ENCODE data around the gene CHRDL1. TPM values are rescaled to one million over a fixed set of nuclear protein-coding genes. Genes with fewer than 3 reads are reported as not detected.

CHRDL1 gene
- total RNA-seq, 2 experiments from 2014 or later: not detected

DNA sequence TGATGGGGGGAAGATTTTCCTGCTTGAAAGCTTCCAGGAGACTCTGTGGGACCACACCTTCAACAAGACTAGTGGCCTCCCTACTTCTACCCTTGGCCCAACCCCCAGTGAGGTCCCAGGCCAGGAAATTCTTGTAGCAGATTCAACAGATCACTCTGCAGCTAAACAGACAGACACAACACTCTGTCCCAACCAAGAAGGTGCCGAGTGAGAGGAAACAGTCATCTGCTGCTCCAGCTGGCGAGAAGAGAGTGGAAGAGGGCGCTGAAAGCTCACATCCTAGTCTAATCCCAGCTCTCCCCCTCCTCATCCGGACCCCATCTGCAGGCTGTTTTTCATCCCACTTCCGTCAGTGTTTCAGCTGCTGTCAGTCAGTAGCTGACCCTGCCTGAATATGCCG is 63.4 kb downstream of the CHRDL1 start:
- Mint-ChIP-seq H3K4me3 (no peak overlapping the region), H3K4me1 (no peaks in the 10 kb centered on the region), H3K36me3 (ENCODE audit: low read depth) (no peaks in the 10 kb centered on the region), H3K27ac (no peak overlapping the region), H3K27me3 (no peaks in the 10 kb centered on the region), H3K9me3 (no peaks in the 10 kb centered on the region)
- POLR2A ChIA-PET: no interaction called here
- CTCF ChIA-PET: no interaction called here
- no peak for DNase-seq

DNA sequence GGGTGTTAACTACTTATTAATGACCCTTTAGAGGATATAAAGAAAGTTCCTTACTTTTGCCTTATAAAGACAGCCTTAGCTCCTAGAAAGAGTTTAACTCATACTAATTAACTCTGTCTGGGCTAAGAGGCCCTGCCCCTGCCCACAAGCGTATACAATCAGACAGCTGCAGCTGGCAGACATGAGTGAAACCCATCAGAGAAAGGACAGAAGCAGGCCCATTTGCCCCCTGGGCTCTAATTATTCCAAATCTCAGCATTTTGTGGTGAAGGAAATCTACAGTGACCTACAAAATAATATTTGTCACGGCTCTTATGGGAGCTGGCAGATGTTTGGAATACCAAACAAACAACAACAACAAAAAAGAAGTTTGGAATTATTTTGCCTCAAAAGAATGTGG is 71.8 kb downstream of the CHRDL1 start:
- no peaks in the 10 kb centered on the region for H3K4me1 Mint-ChIP-seq
- H3K36me3 Mint-ChIP-seq (ENCODE audit: low read depth): no peaks in the 10 kb centered on the region
- no peaks in the 10 kb centered on the region for H3K27me3 Mint-ChIP-seq
- CTCF ChIA-PET: no interaction called here
- POLR2A ChIA-PET: no interaction called here
- H3K27ac Mint-ChIP-seq: no peak overlapping the region
- no peaks in the 10 kb centered on the region for H3K9me3 Mint-ChIP-seq
- H3K4me3 Mint-ChIP-seq: no peak overlapping the region
- DNase-seq: no peak

DNA sequence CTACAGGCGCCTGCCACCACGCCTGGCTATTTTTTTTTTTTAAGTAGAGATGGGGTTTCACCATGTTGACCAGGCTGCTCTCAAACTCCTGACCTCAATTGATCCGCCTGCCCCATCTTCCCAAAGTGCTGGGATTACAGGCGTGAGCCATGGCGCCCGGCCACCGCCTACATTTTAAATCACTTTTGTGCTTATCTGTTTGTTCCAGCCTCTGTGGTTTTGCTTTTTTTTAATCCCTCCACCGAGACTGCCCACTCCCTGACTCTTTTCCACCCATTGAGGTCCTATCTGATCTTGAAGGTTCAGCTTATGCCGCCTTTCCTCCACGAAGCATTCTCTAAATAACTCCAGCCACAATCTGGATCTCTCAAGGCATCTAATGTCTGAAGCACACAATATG is 73.5 kb downstream of the CHRDL1 start:
- CTCF ChIA-PET: no interaction called here
- H3K9me3 Mint-ChIP-seq: no peaks in the 10 kb centered on the region

DNA sequence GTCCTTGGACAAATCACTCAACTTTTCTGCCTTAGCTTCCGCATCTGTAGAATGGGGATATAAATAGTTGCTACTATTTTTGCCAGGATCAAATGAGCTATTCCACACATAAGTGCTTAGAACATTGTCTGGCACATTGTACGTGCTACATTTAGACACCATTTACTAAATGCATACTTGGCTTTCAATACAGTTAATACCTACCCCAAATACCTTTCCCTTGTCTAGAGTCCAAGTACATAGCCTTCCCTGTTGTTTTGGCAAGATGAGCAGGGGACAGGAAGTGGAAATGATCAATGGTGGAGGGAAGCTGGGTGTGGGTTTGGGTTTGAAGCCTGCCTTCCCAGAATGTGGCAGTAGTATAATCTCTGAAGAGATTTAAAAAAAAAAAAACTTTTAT is 82.0 kb downstream of the CHRDL1 start:
- no peak for DNase-seq
- H3K36me3 Mint-ChIP-seq (ENCODE audit: low read depth): no peaks in the 10 kb centered on the region
- H3K4me1 Mint-ChIP-seq: no peaks in the 10 kb centered on the region
- H3K9me3 Mint-ChIP-seq: no peaks in the 10 kb centered on the region
- no peak overlapping the region for H3K4me3 Mint-ChIP-seq
- POLR2A ChIA-PET: no interaction called here
- H3K27ac Mint-ChIP-seq: no peak overlapping the region
- no peaks in the 10 kb centered on the region for H3K27me3 Mint-ChIP-seq
- CTCF ChIA-PET: no interaction called here

More for the DNA sequence above, 73.5 kb downstream of the CHRDL1 start:
- Mint-ChIP-seq H3K27me3 (no peaks in the 10 kb centered on the region), H3K4me1 (no peaks in the 10 kb centered on the region), H3K27ac (no peak overlapping the region), H3K4me3 (no peak overlapping the region), H3K36me3 (ENCODE audit: low read depth) (no peaks in the 10 kb centered on the region)
- POLR2A ChIA-PET: no interaction called here
- no peak for DNase-seq

DNA sequence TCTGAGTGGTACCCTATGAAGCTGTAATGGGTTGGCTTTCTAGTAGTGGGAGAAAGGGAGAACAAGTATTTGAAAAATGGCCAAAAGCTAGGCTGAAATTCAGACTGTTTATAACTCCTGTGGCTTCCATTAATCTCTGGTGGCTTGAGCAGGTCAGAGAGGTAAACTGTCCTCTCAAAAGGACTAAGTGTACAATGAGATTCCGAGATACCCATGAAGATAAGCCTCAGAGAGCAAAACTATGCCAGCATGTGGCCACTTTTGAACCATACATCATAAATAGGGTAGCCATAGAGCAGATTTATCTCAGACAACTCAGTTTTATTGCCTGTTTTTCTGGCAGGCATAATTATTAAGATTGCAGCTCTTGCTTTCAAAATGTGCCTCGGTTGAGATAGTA is 89.2 kb downstream of the CHRDL1 start:
- DNase-seq: no peak
- Mint-ChIP-seq H3K27ac (no peak overlapping the region), H3K36me3 (ENCODE audit: low read depth) (no peaks in the 10 kb centered on the region), H3K27me3 (no peaks in the 10 kb centered on the region), H3K4me1 (no peaks in the 10 kb centered on the region), H3K4me3 (no peak overlapping the region), H3K9me3 (no peaks in the 10 kb centered on the region)
- POLR2A ChIA-PET: no interaction called here
- CTCF ChIA-PET: no interaction called here

DNA sequence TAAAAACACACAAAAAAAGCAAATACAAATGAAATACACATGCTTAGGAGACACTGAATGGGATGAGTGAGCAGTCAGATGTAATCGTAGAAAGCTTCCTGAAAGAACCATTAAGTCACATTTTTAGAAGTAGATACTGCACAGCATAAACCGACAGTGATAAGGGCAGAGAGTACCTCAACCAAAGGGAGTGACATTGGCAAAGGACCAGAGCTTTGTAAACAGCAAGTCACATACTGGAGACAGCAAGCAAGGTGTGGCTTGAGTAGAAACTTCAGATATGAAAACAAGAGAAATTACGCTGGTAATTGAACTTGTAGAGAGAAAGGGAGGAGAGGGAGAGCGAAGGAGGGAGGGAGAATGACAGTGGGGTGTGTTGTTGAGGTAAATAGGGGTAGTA is 92.0 kb downstream of the CHRDL1 start:
- no peak for DNase-seq
- CTCF ChIA-PET: no interaction called here
- POLR2A ChIA-PET: no interaction called here
- Mint-ChIP-seq H3K27me3 (no peaks in the 10 kb centered on the region), H3K4me1 (no peaks in the 10 kb centered on the region), H3K9me3 (no peaks in the 10 kb centered on the region), H3K27ac (no peak overlapping the region), H3K36me3 (ENCODE audit: low read depth) (no peaks in the 10 kb centered on the region), H3K4me3 (no peak overlapping the region)

DNA sequence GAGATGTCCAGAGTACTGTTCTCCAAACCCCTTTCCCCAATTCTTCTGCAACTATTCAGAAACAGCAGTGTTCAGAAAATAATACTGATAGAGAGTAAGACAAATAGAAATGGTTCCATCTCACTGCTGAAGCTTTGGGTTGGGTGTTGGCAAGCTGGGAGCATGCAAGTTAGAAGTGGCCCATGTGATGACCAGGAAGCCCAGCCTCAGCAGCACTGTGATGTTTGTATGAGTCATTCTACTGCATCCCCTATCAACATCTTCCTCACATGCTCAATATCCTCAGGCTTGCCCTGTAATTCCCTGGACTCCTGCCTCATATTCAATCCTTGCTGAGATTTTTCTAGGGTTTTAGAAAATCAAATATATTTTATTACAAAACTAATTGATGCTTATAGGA is 96.5 kb downstream of the CHRDL1 start:
- no peak for DNase-seq
- Mint-ChIP-seq H3K36me3 (ENCODE audit: low read depth) (no peaks in the 10 kb centered on the region), H3K27ac (no peak overlapping the region), H3K9me3 (no peaks in the 10 kb centered on the region), H3K27me3 (no peaks in the 10 kb centered on the region), H3K4me1 (no peaks in the 10 kb centered on the region), H3K4me3 (no peak overlapping the region)
- CTCF ChIA-PET: no interaction called here
- POLR2A ChIA-PET: no interaction called here

DNA sequence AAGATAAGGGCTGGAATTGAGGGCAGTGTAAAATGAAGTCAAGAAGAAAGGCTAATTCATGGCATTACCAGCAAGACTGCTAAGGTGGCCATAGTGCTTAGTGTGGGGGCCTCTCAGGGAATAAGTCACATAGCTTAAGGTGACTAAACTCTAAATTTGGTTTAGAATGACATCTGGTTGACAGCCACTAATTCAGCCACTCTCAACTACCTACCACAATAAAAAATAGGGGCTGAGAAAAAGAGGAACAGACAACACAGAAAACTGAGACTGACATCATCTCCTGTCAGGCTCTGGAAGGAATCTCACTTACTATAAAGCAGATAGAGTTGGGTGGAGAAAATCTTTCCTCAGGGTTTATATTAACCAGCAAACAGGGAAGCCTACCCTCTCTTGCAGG is 96.9 kb downstream of the CHRDL1 start:
- CTCF ChIA-PET: no interaction called here
- H3K4me3 Mint-ChIP-seq: no peak overlapping the region
- H3K27me3 Mint-ChIP-seq: no peaks in the 10 kb centered on the region
- POLR2A ChIA-PET: no interaction called here
- H3K9me3 Mint-ChIP-seq: no peaks in the 10 kb centered on the region
- DNase-seq: no peak
- no peaks in the 10 kb centered on the region for H3K36me3 Mint-ChIP-seq (ENCODE audit: low read depth)
- H3K4me1 Mint-ChIP-seq: no peaks in the 10 kb centered on the region
- no peak overlapping the region for H3K27ac Mint-ChIP-seq

DNA sequence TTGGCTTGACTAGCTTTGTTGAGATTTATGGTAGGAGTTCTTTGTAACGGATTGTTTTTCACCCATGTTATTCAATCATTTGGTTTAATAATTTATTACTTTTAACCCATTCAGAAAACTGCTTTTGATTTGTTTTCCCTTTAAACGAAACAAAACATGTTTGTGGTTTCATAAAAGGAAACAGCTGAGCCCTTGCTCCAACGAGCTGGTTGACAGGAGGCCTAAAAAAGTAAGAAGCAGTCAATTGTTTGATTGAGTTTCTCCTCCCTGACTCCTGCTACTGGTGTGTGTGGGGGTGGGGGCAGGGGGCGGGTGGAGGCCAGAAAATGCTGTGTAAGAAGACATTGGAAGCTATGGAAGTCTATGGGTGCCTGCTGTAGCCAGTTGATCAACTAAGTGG is 102.8 kb downstream of the CHRDL1 start:
- H3K4me1 Mint-ChIP-seq: no peaks in the 10 kb centered on the region
- POLR2A ChIA-PET: no interaction called here
- H3K27ac Mint-ChIP-seq: no peak overlapping the region
- H3K36me3 Mint-ChIP-seq (ENCODE audit: low read depth): no peaks in the 10 kb centered on the region
- CTCF ChIA-PET: no interaction called here
- H3K27me3 Mint-ChIP-seq: no peaks in the 10 kb centered on the region
- no peak for DNase-seq
- H3K4me3 Mint-ChIP-seq: no peak overlapping the region
- no peaks in the 10 kb centered on the region for H3K9me3 Mint-ChIP-seq

DNA sequence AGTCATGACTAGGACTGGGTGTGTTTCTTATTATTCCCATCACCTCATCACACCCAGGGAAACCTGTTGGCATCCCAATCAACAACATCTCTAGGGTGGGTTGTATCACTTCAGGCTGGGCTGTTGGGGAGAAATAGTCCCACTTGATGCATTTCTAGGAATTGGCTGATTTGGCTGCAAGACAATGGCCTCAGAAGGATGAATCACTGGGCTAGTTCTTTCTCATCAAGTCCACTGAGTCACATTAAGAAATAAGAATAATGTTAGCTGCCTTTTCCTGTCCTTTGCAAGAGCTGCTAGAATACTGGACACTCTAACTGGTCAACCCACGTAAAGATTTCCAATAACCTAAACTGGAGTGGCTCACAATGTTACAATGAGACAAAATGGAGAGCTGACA is 104.2 kb downstream of the CHRDL1 start:
- H3K4me3 Mint-ChIP-seq: no peak overlapping the region
- CTCF ChIA-PET: no interaction called here
- no peaks in the 10 kb centered on the region for H3K9me3 Mint-ChIP-seq
- H3K27ac Mint-ChIP-seq: no peak overlapping the region
- H3K4me1 Mint-ChIP-seq: no peaks in the 10 kb centered on the region
- POLR2A ChIA-PET: no interaction called here
- no peak for DNase-seq
- H3K36me3 Mint-ChIP-seq (ENCODE audit: low read depth): no peaks in the 10 kb centered on the region
- no peaks in the 10 kb centered on the region for H3K27me3 Mint-ChIP-seq

DNA sequence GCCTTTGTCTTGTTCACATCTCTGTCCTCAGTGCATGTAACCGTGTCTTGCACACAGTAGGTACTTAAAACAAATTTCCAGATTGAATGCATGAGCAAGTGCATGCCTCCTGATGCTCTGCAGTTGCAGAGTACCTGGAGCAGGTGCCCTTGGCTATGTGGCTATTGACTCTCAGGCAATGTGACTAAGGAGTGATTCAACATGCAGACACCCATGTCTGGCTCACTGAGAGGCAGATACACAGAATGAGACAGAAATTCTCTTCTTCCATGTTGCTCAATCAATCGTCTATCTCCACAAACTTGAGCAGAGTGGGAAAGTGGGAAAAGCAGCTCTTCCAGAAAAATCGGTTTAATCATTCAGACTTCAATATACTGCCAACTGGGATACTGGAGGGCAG is 111.0 kb downstream of the CHRDL1 start:
- Mint-ChIP-seq H3K4me3 (no peak overlapping the region), H3K27ac (no peak overlapping the region), H3K27me3 (no peaks in the 10 kb centered on the region), H3K9me3 (no peaks in the 10 kb centered on the region), H3K4me1 (no peaks in the 10 kb centered on the region), H3K36me3 (ENCODE audit: low read depth) (no peaks in the 10 kb centered on the region)
- no peak for DNase-seq
- ChIA-PET CTCF (no interaction called here), POLR2A (no interaction called here)

DNA sequence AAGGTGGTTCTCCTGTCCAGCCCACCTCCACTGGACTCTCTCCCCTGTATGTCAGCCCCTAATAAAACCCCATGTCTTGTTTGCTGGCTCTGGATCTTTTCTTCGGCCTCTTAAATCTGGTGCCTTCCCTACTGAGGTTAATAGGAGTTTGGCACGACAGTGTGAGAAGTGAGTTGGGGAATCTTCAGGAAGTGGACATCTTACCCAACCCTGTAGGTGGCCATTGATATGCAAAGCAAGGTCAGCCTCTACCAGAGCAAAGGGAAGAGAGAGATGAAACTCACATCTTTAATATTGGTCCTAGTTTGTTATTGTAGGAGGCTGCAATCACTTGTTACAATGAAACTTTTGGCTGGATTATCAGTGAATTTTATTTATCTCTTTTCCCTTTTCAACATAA is 111.7 kb downstream of the CHRDL1 start:
- Mint-ChIP-seq H3K4me1 (no peaks in the 10 kb centered on the region), H3K27me3 (no peaks in the 10 kb centered on the region), H3K27ac (no peak overlapping the region), H3K9me3 (no peaks in the 10 kb centered on the region), H3K36me3 (ENCODE audit: low read depth) (no peaks in the 10 kb centered on the region), H3K4me3 (no peak overlapping the region)
- DNase-seq: no peak
- ChIA-PET CTCF (no interaction called here), POLR2A (no interaction called here)

DNA sequence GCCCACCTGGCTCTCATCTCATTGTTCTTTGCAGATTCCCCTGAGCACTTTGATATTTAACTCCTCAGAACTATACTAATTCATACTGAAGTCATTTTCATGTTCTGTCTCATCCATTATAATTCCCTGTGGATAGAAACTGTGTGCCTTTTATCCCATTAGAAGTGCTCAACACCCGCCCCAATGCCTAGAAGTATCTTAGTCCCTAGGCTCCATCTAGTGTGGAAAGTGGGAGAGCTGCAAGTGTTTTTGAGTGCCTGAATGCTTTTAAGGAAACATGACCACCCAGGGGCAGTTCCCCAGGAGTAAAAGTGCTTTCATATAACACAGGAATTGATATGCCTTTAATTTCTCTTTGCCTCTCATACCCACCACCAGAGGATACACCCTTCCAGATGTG is 117.0 kb downstream of the CHRDL1 start:
- H3K9me3 Mint-ChIP-seq: no peaks in the 10 kb centered on the region
- no peak overlapping the region for H3K4me3 Mint-ChIP-seq
- ChIA-PET POLR2A (no interaction called here), CTCF (no interaction called here)
- DNase-seq: no peak
- H3K4me1 Mint-ChIP-seq: no peaks in the 10 kb centered on the region
- peaks cover 4% of the 10 kb centered on the region for H3K27me3 Mint-ChIP-seq
- H3K27ac Mint-ChIP-seq: no peak overlapping the region
- H3K36me3 Mint-ChIP-seq (ENCODE audit: low read depth): no peaks in the 10 kb centered on the region

DNA sequence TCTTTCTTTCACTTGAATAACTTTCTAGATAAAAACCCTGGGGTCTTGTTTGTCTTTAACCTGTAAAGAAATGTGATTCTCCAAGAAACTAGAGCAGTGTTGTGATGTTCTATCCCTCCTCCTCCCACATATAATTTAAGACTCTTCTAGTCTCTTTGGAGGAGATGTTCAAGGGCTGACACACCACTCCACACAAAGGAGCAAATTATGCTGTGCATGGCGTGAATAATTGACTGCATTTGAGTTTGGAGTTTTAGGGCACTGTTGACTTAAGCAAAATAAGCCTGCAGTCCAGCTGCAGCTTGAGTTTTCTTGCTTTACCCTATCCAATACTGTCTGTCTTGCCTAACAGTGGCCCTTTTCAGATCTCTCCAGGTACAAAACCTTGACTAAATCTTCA is 119.7 kb downstream of the CHRDL1 start:
- no peak overlapping the region for H3K27ac Mint-ChIP-seq
- CTCF ChIA-PET: no interaction called here

DNA sequence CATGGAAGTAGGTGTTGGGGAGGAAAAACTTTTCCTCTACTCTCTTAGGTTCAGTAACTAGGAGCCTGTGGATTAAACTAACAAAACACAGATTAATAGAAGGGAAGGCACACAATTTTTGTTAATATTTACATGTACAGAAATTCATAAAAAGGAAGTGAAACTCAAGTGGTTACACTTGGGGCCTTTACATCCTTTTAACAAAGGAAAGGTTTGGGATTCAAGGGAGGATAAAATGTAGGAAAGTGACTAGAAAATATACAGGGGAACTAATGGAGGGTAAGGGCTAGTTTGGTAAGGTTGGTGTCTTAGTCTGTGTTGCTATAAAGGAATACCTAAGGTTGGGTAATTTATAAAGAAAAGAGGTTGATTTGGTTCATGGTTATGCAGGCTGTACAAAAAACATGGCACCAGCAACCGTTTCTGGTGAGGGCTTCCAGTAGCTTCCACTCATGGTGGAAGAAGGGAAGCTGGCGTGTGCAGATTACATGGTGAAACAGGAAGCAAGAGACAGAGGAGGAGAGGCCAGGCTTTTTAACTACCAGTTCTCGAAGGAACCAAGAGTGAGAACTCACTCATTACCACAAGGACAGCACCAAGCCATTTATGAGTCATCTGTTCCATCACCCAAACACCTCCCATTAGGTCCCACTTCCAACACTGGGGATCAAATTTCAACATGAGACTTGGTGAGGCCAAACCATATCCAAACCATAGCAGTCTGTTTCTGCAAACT is 124.4 kb downstream of the CHRDL1 start:
- no peaks in the 10 kb centered on the region for H3K27me3 Mint-ChIP-seq
- DNase-seq: no peak
- ChIA-PET POLR2A (no interaction called here), CTCF (no interaction called here)
- no peak overlapping the region for H3K4me3 Mint-ChIP-seq
- no peaks in the 10 kb centered on the region for H3K4me1 Mint-ChIP-seq
- no peaks in the 10 kb centered on the region for H3K36me3 Mint-ChIP-seq (ENCODE audit: low read depth)
- H3K9me3 Mint-ChIP-seq: no peaks in the 10 kb centered on the region
- no peak overlapping the region for H3K27ac Mint-ChIP-seq

More for the DNA sequence above, 119.7 kb downstream of the CHRDL1 start:
- no peak overlapping the region for H3K4me3 Mint-ChIP-seq
- H3K27me3 Mint-ChIP-seq: peaks cover 4% of the 10 kb centered on the region
- no peaks in the 10 kb centered on the region for H3K4me1 Mint-ChIP-seq
- POLR2A ChIA-PET: no interaction called here
- H3K36me3 Mint-ChIP-seq (ENCODE audit: low read depth): no peaks in the 10 kb centered on the region
- H3K9me3 Mint-ChIP-seq: no peaks in the 10 kb centered on the region
- DNase-seq: no peak

Measured in activated CD4-positive, alpha-beta memory T cell treated with anti-CD3 and anti-CD28 coated beads, Interleukin-2, amount 10 ng/mL, durations not matched to agents 7 days and 5 days (primary cell).